HG03025 (cell line): ENCODE measurements around the gene PRRC2B.
"Not testable (repeated sequence)": the region's sequence is repeated elsewhere in the genome, so short reads cannot be mapped to it uniquely, and the experiment has no call there.

Source experiments
- ATAC-seq: cut with Tn5 transposase; IDR thresholded peaks from one replicate; pipeline ENCODE4 v1.9.1; 2021; ENCODE audit warnings: mild to moderate bottlenecking, moderate library complexity; ENCODE audit not compliant: unreplicated experiment, low FRiP score

The PRRC2B gene

DNA sequence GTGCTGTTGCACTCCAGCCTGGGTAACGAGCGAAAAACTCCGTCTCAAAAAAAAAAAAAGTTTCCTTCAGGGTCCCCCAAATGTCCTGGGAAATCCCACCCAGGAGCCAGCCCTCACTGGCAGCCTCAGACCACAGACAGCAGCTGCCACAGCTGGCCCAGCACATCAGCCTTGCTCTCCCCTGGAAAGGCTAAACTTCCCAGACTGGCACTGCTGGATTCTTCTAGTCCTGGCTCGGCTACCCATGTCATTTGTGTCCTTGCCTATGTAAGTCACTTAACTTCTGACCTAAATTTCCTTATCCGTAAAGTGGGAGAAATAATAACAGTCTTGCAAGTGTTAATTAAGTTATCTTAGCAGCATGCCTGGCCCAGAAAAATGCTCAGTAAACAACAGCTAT lies 8.6 kb upstream of the PRRC2B start:
- no peak for ATAC-seq

DNA sequence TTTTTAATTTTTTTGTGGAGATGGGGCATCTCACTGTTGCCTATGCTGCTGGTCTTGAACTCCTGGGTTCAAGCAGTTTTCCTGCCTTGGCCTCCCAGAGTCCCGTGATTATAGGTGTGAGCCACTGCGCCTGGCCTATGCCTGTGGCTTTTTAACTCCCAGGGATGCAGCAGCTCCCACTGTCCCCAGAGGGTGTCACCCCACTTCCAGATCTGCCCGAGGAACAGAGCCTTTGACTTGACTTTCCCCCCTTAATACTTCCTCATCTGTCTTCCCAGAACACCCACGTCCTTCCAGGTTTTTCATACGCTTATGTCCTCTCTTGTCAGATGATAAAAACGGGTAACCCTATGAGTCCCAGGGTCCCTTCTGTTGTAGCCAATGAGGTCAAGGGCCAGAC lies 7.6 kb upstream of the PRRC2B start:
- ATAC-seq = no peak

DNA sequence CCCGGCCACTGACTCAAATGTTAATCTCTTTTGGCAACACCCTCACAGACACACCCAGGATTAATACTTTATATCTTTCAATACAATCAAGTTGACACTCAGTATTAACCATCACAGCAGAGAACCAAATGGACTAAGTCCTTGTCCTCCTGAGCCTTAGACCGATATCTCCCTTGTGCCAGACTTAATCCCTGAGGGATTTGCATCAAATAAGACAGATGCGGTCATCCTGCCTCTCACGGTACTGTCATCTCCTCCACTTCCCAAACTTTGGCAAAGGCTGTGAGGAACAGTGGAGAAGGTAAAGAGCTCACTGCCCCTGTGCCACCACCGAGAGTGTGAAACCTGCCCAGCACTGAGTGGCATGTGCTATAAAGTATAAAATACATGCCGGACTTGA lies 6.5 kb upstream of the PRRC2B start:
- ATAC-seq = no peak

DNA sequence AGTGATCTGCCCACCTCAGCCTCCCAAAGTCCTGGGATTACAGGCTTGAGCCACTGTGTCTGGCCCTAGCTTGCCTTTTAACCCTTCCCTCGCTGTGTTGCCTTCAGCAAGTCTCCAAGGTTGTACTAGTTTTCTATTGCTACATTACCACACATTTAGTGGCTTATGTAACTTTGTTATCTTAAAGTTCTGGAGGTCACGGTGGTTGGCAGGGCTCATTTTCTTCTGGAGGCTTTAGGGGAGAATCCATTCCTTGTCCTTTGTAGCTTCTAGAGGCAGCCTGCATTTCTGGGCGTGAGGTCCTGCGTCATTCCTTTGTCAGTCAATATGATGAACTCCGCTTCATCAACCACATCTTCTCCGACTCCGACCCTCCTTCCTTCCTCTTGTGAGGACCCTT lies 2.9 kb upstream of the PRRC2B start:
- no peak for ATAC-seq

DNA sequence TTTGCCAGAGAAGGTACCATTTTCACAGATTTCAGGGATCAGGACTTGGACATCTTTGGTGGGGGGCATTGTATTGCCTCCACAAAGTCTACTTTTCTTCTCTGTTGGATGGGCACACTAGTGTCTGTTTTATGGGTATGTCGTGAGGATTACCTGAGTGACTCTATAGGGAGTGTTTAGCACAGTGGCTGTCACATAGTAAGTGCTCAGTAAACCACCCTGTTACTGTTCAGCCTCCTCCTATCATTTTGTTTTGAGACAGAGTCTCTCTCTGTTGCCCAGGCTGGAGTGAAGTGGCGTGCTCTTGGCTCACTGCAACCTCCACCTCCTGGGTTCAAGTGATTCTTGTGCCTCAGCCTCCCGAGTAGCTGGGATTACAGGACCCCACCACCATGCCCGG lies 2.4 kb upstream of the PRRC2B start:
- no peak for ATAC-seq

DNA sequence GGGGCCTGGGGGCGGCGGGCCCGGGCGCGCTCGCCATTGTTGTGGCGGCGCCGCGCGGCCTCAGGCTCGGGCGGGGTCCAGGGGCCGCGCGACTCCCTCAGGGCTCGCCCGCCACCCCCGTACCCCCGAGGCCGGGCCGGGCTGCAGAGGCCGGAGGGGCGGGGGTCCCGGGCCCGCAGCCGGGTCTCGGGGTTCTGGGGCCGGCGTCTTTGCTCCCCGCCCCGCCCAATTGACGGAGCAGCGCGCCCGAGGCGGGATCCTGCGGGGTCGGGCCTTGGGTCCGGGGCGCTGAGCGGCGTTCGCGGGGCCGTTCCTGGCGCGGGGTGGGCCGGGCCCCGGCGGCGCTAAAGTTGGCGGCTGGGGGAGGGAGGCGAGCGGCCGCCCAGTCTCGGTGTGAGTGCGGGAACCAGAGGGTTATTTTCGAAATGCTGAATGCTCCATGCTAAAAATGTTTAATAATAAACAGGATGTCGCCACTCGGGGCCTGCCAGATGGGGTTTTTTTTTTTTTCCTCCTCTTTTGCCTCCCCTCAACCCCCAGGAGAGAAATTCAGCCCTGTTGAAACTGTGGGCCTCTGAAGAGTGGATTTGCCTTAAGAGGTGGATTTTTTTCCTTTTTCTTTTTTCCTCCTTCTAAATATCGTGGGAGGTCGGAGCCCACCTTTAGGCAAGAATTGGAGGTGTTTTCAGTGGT lies 724 bp downstream of the PRRC2B start:
- peak; percentile 32 for ATAC-seq

DNA sequence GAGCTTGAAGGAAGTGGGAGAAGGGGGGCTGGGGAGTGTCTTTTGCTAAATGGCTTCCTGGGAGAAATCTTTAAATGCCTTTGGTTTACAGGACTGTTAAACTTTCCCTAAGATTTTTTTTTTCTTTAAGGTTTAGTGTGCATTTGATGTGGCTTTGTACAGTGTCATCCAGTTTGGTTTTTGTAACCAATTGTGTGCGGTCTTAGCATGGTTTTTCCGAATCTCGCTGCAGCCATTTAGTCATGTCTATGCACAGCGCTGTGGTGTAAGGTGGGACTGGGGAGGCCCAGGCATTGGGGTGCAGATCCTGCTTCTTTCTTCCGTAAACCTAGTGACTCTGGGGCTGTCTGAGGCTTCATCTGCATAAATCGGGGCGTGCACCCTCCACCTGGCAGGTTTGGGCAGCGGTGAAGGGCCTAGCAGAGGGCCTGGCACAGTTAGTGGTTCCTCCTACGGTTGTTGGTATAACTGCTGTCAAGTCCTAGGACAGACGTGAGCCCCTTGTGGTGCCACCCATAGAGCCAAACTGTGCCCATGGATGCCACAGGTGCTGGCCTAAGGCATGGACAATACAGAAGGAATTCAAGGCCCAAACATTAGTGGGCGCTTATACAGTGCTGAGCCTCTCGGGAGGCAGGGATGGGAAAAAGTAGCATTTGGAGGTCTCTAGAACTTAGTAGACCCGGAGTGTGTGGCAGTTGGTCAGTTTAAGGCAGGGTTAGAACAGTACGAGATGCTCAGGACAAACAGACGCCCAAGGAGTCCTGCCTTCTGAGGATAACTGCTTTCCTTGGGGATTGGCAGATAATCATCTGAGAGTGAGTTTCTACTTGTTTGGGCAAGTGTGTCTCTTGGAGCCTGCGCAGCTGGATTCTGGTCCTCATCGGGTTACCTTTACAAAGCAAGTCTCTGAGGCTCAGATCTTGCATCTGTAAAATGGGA lies 1.5 kb downstream of the PRRC2B start:
- no peak for ATAC-seq

DNA sequence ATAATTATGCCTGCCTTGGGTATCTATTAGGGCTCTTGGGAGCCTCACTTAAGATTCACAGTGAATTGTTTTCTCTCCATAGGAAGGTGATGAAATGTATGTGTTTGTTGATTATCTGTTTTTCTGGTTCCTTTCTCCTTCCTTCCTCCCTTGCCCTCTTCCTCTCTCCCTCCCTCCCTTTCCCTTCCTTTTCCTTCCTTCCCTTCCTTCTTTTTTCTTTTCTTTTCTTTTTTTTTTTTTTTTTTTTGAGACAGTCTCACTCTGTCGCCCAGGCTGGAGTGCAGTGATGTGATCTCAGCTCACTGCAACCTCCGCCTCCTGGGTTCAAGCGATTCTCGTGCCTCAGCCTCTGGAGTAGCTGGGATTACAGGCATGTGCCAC lies 2.2 kb downstream of the PRRC2B start:
- ATAC-seq = not testable (repeated sequence)

DNA sequence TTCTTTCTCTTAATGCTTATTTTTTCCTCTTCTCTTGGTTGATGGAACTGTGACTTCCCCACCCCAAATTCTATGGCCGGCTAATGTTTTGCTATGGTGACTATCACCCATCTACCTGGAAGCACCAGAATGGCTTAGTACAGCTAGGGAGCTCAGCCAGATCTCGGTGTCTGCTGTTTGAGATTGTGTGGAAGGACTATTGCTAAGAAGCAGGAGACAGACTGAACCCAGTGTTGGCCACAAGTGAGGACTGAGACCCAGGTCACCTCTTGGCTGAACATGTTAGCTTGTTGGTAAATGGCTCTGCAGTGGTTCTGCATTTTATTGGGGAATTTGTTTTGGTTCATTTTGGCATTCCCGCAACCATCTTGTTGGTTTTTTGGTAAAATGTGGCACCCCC lies 2.7 kb downstream of the PRRC2B start:
- ATAC-seq = no peak

DNA sequence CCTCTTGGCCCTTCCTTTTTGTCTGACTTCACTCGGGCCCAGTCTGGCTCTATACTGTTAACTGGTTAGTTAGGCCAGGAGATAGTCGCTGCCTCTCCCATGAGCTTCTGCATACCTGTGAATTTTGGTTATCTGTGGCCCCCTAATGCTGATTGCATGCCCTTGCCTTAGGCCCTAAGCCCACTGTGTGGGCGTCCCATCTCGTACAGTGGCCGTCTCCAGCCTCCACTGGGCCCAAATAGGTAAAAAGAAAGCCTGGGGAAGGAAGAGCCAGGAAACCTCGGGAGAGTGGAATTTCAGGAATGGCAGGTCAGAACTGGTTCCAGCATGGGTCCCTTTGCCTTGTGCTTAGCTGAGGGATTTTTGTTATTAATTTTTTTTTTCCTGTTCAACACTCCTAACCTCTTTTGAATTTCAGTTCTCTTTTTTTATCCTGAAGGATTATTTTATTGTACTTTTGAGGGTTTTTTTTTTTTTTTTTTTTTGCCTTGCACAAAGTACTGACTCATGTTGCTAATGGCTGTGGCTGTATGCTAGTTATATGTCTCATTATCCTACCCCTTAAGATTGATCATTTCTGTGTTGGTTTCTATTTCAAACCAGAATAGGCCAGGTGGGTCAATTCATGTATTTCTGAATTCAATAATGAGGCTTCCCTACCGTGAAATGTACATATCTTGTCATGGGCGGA lies 3.4 kb downstream of the PRRC2B start:
- ATAC-seq = no peak

DNA sequence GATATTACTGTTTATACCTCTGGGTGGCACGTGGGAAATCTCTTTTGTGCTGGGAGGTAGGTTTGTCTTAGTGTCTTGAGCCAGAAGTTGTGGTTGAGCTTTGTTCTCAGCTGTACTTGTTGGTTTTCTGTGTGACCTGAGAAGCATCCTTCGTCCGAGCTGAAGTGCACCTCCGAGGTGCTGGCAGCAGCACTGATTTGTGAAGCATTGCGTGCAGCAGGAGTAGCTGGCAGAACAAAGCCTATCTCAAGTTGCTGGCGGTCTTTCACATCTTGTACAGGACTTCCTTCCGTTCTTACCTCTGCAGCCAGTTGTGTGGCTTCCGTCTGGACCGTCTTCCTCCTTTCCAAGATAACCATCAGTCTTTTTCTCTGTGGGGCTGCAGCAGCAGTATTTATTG lies 4.3 kb downstream of the PRRC2B start:
- no peak for ATAC-seq

DNA sequence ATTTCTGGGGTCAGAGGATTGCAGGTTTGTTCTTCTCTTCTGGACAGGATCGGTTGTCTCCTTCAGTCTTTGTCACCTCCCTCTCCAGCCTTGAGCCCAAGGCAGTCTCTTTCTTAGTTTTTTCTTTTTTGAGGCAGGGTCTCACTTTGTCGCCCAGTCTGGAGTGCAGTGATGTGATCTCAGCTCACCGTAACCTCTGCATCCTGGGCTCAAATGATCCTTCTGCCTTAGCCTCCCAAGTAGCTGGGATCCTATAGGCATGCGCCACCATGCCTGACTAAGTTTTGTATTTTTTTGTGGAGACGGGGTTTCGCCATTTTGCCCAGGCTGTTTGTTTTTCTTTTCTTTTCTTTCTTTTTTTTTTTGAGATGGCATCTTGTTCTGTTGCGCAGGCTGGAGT lies 6.1 kb downstream of the PRRC2B start:
- no peak for ATAC-seq

DNA sequence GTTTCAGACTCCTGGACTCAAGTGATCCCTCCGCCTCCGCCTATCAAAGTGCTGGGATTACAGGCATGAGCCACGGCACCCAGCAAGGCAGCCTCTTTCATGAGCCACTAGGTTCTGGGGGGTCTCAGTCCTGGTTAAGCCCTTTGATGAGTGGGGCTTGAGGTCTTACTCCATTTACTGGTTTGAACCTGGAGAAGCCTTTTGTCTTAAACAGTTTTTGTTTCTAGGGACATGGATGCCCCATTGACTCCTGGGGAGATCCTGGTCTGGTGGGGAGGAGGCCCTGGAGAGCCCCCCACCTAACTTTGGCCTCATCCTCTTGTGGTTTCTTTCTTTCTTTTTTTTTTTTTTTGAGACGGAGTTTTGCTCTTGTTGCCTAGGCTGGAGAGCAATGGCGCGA lies 6.7 kb downstream of the PRRC2B start:
- ATAC-seq = no peak

DNA sequence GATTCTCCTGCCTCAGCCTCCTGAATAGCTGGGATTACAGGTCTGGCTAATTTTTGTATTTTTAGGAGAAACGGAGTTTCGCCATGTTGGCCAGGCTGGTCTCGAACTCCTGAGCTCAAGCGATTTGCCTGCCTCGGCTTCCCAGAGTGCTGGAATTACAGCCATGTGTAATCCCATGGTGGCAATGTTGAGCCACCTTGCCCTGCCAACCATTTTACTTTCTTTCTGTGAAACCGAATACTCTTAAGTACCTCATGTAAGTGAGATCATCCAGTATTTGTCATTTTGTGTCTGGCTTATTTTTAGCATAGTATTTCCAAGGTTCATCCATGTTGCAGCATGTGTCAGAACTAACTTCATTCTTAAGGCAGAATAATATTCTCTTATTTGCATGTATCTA lies 8.2 kb downstream of the PRRC2B start:
- no peak for ATAC-seq

DNA sequence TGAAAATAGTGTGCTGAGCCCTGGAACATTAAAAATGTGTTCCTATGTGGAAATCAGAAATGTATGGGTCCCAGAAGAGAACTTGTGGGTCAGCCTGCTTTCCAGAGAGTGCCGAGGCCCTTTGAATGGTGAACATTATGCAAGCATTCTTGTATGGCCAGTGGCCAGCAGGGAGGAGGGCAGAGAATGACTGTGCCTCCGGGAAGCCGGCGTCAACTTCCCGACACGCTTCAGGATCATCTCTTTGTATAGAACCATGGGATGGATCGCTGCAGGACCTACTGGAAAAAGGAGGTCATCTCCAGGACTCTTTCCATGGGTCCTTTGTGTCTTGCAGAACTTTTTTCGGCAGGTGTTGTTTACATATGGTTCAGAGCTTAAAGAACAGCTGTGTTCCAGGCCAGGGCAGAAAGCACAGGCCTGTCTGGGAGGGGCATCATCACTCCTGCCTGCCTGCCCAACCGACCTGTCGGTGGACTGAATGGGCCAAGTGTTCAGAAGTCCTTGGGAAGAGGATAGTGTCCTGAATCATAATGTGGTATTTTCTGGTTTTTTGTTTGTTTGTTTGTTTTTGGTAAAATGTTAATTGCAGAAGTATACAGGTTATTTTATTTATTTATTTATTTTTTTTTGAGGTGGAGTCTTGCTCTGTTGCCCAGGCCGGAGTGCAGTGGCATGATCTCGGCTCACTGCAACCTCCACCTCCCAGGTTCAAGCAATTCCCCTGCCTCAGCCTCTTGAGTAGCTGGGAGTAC lies 9.0 kb downstream of the PRRC2B start:
- ATAC-seq = no peak

DNA sequence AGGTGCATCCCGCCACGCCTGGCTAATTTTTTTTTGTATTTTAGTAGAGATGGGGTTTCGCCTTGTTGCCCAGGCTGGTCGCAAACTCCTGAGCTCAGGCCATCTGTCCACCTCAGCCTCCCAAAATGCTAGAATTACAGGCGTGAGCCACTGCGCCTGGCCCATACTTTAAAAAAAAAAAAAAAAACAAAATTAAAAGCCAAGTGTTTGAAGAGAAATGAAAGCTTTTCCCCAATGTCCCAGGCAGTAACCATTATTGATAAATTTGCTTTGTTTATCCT lies 9.5 kb downstream of the PRRC2B start:
- no peak for ATAC-seq

DNA sequence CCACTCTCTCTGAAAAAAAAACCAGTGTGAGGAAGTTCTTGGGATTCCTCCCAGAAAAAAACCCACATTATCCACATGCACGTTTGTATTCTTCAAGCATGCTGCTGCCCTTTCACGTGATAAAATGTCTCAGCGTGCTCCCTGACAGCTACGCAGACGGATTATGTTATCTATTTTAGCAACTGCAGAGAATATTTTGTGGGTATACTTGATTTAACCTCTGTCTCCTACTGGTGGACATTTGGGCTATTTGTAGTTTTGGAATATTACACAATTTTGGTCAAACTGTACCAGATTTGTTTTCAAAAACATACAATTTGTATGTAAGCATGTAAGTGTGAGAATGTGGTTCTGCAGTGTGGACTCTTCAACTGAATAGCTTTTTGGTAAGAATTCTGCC lies 10.7 kb downstream of the PRRC2B start:
- no peak for ATAC-seq

DNA sequence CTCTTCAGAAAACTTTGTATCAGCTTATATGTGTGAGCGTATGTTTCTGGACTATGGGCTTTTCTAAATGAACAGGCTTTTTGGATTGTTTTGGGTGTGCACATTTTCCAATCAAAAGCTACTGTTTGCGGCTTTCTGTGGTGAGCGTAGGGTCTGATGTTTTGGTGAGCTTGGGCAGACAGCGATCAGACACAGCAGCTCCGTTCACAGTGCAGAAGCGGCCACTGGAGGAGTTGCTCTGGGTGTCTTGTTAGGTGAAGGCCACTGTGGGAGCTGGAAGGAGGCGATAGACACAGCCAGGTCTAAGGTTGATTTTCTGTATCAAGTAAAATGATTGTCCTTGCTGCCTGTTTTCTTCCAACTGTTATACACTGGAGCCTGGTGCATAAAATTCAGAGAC lies 11.1 kb downstream of the PRRC2B start:
- no peak for ATAC-seq

DNA sequence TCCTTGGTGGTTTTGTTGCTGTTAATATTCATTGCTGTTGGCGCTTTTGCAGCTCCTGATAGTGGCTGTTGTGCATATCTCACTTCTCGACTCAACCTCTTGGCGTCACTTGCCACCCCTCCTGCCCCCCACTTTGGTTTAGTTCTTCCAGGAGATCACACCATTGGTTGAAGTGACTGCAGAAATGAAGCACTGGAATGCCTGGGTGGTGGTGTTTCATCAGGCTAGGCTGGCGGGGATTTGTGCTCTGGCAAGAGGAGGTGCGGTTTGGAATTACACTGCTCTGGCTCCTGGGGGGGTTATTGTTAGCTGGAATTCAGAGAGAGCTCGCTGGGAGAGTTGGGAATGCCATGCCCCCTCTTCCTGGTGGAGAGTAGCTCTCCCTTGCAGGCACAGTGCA lies 11.5 kb downstream of the PRRC2B start:
- no peak for ATAC-seq

DNA sequence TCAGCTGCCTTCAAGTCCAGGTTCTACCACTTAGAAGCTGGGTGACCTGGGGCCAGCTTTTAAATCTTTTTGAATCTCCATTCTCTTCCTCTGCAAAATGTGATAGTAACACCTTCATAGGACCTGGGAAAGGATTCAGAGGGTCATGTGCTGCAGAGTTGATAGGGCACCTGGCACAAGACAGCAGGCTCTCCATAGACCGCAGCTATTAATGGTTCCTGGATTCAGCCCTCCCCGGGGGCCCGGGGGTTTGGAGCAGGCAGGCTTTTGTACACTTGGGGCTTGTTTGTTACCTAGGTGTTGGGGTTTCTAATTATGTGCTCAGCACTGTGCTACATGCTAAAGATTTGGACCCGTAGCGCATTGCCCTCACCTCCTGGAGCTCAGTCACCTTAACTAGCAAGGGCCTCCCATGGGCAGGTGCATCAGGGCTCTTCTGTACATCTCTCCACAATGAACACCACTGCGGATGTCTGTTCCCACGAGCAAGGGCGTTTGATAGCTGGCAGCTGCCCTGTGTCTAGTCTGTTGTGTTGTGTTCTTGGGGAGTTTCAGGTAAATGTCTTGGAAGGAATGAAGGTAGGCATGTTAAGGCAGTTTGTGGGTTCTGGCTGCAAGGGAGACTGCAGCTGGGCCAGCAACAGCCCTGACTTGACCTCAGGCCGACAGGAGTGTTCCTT lies 12.1 kb downstream of the PRRC2B start:
- ATAC-seq = no peak
